HG02943 (cell line): ENCODE results near the gene MCTP1.

Experiments used
- ATAC-seq: cut with Tn5 transposase; IDR thresholded peaks from one replicate; pipeline ENCODE4 v1.9.1; 2021; ENCODE audit warnings: mild to moderate bottlenecking, low read depth, moderate library complexity; ENCODE audit not compliant: unreplicated experiment

The MCTP1 gene

GRCh38 chr5:94693043-94693822, 591.7 kb downstream of the MCTP1 start:
- peak; percentile 73 for ATAC-seq

DNA sequence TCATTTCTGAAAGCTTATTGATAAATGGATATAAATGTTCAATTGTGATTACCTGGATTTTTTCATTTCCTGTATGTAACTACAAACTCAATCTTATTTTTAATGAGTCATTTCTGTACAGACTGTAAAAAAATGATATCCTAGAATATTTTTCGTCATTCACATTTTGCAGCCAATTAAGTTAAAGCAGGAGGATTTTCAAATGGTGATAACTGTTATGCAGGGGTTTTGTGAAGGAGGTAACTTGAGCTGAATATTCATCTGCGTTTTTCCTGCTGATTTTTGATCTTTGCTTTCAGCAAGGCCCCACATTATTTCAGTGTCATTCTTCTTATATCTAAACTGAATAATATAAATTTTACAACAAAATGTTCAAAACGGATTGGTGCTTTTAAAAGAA, 592.3 kb downstream of the MCTP1 start:
- no peak for ATAC-seq

DNA sequence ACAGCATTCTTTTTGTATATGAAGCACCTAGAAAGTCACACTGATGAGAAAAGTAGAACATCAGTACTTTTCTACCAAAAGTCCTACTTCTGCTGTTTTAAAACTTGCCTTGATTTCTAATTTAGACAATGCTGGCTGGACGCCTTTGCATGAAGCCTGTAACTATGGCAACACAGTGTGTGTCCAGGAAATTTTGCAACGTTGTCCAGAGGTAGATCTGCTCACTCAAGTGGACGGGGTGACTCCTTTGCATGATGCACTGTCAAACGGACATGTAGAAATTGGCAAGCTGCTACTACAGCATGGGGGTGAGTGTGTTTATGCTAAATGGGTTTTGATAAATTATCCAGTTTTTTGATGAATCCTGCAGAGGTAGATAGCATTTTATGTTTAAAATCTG, 592.9 kb downstream of the MCTP1 start:
- ATAC-seq = no peak

DNA sequence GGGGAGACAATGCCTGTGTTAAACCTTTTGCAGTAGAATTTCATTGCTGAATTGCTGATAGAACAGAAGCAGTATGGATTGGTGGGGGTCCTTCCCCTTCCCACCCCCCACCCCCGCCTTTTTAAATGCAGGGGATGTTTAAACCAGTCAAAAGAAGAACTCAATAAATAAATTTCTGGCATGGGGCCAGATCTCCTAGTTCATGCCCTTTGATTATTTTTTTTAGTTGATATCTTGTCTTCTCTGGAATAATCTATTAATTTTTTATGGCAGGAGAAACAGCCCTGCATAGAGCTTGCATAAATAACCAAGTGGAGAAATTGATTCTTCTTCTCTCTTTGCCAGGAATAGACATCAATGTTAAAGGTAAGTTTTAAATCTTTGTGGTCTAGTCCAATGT, 593.6 kb downstream of the MCTP1 start:
- ATAC-seq = no peak

- no peak for ATAC-seq
Observed at GRCh38 chr5:94690778-94691177, 594.1 kb downstream of the MCTP1 start.

- no peak for ATAC-seq
Observed at GRCh38 chr5:94689908-94690307, 595.0 kb downstream of the MCTP1 start.

GRCh38 chr5:94682814-94683520, 601.9 kb downstream of the MCTP1 start:
- ATAC-seq = no peak

DNA sequence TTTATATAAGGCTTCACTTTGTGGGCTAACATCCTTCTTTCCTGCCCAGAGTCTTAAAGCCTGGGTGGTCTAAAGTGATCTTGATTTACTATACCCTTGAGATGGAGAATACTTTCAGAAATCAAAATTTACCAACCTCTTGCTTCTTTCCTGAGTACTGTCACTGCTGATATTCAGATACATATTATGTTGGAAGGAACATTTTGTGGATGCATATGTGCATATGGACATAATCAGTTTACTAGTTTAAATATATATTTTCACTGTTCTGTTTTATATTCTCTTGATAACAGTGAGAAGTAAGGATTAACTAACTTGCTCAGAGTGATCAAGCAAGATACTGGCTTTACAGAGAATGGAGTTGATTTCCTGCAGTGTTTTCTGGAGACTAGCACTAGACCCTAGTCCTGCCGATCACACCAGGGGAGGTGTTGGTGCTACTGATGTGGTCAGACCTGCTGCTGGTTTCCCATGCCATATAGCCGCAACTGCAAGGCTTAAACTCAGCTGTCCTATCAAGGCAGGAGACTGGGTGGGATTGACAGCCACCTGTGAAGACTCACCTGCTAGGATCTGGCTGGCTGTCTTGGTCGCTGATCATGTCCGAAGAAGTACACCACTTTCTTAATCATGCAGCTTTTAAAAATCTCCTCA, 608.8 kb downstream of the MCTP1 start:
- no peak for ATAC-seq

DNA sequence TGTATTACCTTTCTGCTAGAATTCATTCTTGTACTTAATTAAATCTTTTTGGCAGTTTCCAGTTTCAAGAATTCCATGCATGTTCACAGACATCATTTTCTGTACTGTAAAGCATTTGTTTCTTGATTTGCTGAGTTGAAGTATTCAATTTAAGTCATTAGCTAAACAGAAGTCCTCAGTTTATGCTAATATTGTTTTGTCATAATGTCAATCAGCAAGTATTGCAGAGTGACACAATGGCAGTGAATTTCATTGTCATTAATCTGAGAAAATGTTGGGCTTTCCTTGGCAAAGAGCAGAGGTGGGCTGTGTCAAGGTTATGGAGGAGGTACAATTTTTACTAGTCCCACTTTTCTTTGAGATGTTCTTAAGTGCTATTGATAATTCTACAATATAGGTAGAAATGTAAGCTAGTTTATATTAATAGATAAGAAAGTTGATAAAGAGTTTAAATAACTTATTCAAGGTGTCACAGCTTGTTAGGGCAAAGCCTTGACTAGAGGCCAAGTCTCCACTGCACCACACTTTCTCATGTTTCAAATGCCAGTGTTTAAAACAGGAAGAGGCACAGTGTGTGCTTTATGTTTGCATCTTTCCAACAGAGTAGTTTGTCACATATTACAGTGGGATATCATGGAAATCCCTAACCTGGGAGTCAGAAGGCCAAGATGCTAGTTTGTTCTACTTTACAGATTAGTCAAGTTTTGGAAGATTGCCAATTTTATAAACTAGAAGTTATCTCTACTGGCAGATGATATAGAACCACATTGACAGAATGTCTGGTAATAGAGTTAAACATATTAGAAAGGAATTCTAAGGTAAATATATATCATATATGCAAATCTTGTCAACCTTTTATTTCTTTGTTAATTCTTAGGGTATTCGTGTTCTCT, 610.2 kb downstream of the MCTP1 start:
- ATAC-seq = no peak

DNA sequence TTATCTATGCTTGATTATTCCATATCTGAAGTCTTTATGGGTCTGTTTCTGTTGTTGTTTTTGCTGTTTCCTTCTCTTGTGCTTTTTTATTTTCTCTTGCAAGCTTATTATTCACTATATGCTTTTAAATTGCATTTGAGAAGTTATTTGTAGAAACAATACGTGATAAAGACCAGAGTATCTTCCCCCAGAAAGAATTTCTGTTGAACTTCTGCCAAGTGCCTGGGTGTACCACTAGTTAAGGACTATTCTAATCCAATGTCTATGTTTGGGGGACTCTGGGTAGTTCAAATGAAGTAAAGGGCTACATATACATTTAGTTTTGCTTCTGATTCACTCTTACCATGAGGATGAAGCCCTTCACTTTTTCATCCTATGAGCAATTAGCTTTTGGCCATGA, 612.1 kb downstream of the MCTP1 start:
- ATAC-seq = no peak

- no peak for ATAC-seq
Observed at GRCh38 chr5:94670726-94671125, 614.2 kb downstream of the MCTP1 start.

DNA sequence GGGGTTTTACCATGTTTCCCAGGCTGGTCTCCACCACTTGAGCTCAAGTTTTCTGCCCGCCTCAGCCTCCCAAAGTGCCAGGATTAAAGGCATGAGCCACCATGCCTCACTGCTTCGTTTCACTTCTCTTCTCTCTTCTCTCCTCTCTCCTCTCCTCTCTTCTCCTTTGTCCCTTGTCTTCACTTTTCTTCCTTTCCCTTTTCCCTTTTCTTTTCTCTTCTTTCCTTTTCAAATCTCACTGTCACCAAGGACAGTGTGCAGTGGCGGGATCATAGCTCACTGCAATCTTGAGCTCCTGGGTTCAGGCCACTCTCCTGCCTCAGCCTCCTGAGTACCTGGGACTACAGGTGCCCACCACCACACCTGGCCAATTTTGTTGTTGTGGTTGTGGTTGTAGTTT, 617.0 kb downstream of the MCTP1 start:
- ATAC-seq = no peak

DNA sequence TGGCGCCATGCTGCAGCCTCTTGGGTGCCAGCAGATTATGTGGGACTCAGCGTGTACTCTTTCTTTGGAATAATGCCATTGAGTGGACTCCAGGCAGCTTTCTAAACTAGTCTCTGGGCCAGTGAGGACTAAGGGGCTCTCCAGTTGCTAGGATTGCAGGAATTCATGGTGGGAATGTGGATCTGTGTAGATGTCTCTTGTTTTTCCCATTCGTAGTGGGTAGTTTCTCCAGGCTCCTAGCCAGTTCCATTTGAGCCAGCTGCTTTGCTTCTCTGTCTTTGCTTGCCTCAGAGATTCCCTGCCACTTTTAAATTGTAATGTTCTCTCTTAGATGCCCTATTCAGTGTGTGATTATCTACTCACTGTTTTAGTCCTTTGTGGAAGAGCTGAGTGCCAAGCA, 623.8 kb downstream of the MCTP1 start:
- no peak for ATAC-seq

GRCh38 chr5:94660506-94660905, 624.4 kb downstream of the MCTP1 start:
- ATAC-seq = no peak

DNA sequence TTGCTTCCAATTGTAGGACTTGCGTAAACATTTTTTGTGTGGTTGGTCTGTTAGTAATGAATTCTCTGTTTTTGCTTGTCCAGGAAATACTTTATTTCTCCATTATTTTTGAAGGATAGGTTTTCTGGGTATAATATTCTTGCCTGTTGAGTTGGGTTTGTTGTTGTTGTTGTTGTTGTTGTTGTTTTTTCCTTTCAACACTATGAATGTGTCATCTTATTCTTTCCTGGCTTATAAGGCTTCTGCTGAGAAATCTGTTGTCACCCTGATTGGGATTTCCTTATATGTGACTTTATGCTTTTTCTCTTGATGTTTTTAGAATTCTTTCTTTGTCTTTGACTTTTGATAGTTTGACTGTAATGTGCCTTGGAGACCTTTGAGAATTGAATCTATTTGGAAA, 626.6 kb downstream of the MCTP1 start:
- no peak for ATAC-seq
